Measurements from ENCODE around the gene EPHB3. TPM values are rescaled to one million over a fixed set of nuclear protein-coding genes. Genes with fewer than 3 reads are reported as not detected.

EPHB3 gene
- total and polyA plus RNA-seq, 4 donors = 0.14 to 1.8 (median 0.67) TPM

DNA sequence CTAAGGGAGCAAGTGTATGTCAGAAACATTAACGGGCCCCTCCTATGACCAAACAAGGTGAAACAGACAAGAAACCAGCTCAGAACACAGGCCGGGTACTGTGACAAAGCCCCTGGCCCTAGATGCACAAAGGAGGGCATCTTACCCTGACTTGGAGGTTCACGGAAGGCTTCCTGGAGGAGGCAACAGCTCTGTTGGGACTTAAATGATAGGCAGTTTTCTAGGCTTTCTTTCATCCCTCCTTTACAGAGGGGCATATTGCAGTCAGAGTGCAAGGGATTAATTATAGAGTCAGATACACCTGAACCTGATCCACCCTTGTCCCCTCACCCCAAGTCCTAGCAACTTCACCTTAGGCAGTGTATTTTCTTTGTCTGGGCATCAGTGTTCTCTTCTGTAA is 8.4 kb downstream of the EPHB3 start:
- 78% methylated on average over 3 of the region's 3 CpGs for WGBS
- peaks cover 0 to 6% (median 2%) of the 10 kb centered on the region in 4 donors for H3K4me1 ChIP-seq (ENCODE audit: control insufficient read depth in 4 of 4, insufficient read depth in 4 of 4, low read length in 3 of 4)
- H3K9ac ChIP-seq (ENCODE audit: low read depth in 1 of 2, low read length in 2 of 2) = no peak overlapping the region
- no peak overlapping the region for H3K4me3 ChIP-seq (ENCODE audit: low read depth in 1 of 3, low read length in 3 of 3)
- no peaks in the 10 kb centered on the region for H3K9me3 ChIP-seq (ENCODE audit: control insufficient read depth in 4 of 4, low read length in 3 of 4)
- TF ChIP-seq, protein P1, sequence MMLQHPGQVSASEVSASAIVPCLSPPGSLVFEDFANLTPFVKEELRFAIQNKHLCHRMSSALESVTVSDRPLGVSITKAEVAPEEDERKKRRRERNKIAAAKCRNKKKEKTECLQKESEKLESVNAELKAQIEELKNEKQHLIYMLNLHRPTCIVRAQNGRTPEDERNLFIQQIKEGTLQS (IDR thresholded peaks at IDR 0.05) = no peak
- no peaks in the 10 kb centered on the region for H3K36me3 ChIP-seq (ENCODE audit: control insufficient read depth in 4 of 4, insufficient read depth in 3 of 4, low read depth in 1 of 4, low read length in 3 of 4)
- no peak overlapping the region for H3K27ac ChIP-seq (ENCODE audit: low read depth in 1 of 2, low read length in 2 of 2)
- H3K27me3 ChIP-seq (ENCODE audit: control insufficient read depth in 4 of 4, insufficient read depth in 4 of 4, low read length in 3 of 4) = no peaks in the 10 kb centered on the region
- no peak for DNase-seq (ENCODE audit: low spot score)

DNA sequence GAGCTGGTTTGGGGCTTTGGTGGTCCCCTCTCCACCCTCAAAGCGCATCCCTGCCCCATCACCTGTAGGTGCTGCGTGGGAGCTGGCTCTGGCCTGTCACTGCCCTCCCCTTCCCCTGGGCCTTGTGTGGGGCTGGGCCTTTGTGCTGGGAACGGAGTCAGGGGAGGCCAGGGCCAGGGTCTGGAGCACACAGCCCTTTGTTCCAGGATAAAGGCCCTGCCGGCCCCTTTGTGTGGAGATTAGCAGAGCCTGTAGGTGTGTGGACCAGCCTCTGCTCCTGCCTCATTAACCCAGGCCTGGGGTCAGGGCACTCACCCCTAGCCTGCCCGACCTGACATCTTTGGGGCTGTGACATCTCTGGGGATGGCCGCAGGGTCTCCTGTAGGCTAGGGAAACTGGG is 8.9 kb downstream of the EPHB3 start:
- DNase-seq (ENCODE audit: low spot score) = no peak
- H3K27ac ChIP-seq (ENCODE audit: low read depth in 1 of 2, low read length in 2 of 2) = no peak overlapping the region
- no peaks in the 10 kb centered on the region for H3K36me3 ChIP-seq (ENCODE audit: control insufficient read depth in 4 of 4, insufficient read depth in 3 of 4, low read depth in 1 of 4, low read length in 3 of 4)
- peaks cover 0 to 6% (median 2%) of the 10 kb centered on the region in 4 donors for H3K4me1 ChIP-seq (ENCODE audit: control insufficient read depth in 4 of 4, insufficient read depth in 4 of 4, low read length in 3 of 4)
- WGBS = 87% methylated on average over 6 of the region's 6 CpGs
- H3K9me3 ChIP-seq (ENCODE audit: control insufficient read depth in 4 of 4, low read length in 3 of 4) = no peaks in the 10 kb centered on the region
- TF ChIP-seq YY1 (IDR thresholded peaks at IDR 0.05) (no peak), SP1 (IDR thresholded peaks at IDR 0.05) (no peak), RXRA (IDR thresholded peaks at IDR 0.05) (no peak), TAF1 (conservative IDR thresholded peaks at IDR 0.05) (no peak), FOXA1 (IDR thresholded peaks at IDR 0.05) (no peak), EGR1 (IDR thresholded peaks at IDR 0.05; ENCODE audit: low read depth in 2 of 2) (no peak), NR2F2 (IDR thresholded peaks at IDR 0.05) (no peak), GABPA (IDR thresholded peaks at IDR 0.05 in 1 of 2, conservative IDR thresholded peaks at IDR 0.05 in 1 of 2) (no peak), HNF4G (IDR thresholded peaks at IDR 0.05) (no peak), HNF4A (conservative IDR thresholded peaks at IDR 0.05) (no peak), FOXA2 (IDR thresholded peaks at IDR 0.05) (no peak)
- TF ChIP-seq, protein P2, sequence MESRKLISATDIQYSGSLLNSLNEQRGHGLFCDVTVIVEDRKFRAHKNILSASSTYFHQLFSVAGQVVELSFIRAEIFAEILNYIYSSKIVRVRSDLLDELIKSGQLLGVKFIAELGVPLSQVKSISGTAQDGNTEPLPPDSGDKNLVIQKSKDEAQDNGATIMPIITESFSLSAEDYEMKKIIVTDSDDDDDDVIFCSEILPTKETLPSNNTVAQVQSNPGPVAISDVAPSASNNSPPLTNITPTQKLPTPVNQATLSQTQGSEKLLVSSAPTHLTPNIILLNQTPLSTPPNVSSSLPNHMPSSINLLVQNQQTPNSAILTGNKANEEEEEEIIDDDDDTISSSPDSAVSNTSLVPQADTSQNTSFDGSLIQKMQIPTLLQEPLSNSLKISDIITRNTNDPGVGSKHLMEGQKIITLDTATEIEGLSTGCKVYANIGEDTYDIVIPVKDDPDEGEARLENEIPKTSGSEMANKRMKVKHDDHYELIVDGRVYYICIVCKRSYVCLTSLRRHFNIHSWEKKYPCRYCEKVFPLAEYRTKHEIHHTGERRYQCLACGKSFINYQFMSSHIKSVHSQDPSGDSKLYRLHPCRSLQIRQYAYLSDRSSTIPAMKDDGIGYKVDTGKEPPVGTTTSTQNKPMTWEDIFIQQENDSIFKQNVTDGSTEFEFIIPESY (IDR thresholded peaks at IDR 0.05) = no peak
- TF ChIP-seq, protein P3, sequence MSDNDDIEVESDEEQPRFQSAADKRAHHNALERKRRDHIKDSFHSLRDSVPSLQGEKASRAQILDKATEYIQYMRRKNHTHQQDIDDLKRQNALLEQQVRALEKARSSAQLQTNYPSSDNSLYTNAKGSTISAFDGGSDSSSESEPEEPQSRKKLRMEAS (IDR thresholded peaks at IDR 0.05) = no peak
- TF ChIP-seq, protein P4, sequence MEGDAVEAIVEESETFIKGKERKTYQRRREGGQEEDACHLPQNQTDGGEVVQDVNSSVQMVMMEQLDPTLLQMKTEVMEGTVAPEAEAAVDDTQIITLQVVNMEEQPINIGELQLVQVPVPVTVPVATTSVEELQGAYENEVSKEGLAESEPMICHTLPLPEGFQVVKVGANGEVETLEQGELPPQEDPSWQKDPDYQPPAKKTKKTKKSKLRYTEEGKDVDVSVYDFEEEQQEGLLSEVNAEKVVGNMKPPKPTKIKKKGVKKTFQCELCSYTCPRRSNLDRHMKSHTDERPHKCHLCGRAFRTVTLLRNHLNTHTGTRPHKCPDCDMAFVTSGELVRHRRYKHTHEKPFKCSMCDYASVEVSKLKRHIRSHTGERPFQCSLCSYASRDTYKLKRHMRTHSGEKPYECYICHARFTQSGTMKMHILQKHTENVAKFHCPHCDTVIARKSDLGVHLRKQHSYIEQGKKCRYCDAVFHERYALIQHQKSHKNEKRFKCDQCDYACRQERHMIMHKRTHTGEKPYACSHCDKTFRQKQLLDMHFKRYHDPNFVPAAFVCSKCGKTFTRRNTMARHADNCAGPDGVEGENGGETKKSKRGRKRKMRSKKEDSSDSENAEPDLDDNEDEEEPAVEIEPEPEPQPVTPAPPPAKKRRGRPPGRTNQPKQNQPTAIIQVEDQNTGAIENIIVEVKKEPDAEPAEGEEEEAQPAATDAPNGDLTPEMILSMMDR (IDR thresholded peaks at IDR 0.05; ENCODE audit: low read depth, low read length, missing input control) = no peak
- TF ChIP-seq, protein P5, sequence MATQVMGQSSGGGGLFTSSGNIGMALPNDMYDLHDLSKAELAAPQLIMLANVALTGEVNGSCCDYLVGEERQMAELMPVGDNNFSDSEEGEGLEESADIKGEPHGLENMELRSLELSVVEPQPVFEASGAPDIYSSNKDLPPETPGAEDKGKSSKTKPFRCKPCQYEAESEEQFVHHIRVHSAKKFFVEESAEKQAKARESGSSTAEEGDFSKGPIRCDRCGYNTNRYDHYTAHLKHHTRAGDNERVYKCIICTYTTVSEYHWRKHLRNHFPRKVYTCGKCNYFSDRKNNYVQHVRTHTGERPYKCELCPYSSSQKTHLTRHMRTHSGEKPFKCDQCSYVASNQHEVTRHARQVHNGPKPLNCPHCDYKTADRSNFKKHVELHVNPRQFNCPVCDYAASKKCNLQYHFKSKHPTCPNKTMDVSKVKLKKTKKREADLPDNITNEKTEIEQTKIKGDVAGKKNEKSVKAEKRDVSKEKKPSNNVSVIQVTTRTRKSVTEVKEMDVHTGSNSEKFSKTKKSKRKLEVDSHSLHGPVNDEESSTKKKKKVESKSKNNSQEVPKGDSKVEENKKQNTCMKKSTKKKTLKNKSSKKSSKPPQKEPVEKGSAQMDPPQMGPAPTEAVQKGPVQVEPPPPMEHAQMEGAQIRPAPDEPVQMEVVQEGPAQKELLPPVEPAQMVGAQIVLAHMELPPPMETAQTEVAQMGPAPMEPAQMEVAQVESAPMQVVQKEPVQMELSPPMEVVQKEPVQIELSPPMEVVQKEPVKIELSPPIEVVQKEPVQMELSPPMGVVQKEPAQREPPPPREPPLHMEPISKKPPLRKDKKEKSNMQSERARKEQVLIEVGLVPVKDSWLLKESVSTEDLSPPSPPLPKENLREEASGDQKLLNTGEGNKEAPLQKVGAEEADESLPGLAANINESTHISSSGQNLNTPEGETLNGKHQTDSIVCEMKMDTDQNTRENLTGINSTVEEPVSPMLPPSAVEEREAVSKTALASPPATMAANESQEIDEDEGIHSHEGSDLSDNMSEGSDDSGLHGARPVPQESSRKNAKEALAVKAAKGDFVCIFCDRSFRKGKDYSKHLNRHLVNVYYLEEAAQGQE (IDR thresholded peaks at IDR 0.05) = no peak
- TF ChIP-seq, protein P1 (IDR thresholded peaks at IDR 0.05) = no peak
- H3K4me3 ChIP-seq (ENCODE audit: low read depth in 1 of 3, low read length in 3 of 3) = no peak overlapping the region
- no peaks in the 10 kb centered on the region for H3K27me3 ChIP-seq (ENCODE audit: control insufficient read depth in 4 of 4, insufficient read depth in 4 of 4, low read length in 3 of 4)
- no peak overlapping the region for H3K9ac ChIP-seq (ENCODE audit: low read depth in 1 of 2, low read length in 2 of 2)
